Stomach (tissue), 9 donors: ENCODE results near the gene PAAF1. TPM values are rescaled to one million over a fixed set of nuclear protein-coding genes. Genes with fewer than 3 reads are reported as not detected.
A peak's percentile ranks its signal among the peaks of the same experiment; 100 is the strongest.
"Not testable (repeated sequence)": the region's sequence is repeated elsewhere in the genome, so short reads cannot be mapped to it uniquely, and the experiment has no call there.

Experiments
- DNase-seq, 2 donors: peaks; one replicate each; pipeline versions ENCODE4 v3.0.0 to v3.0.0-alpha.2; 2013 to 2019
- H3K27ac ChIP-seq, 5 donors: fragments of 200-600 bp in 4 of 5; sonication (generic) in 4 of 5; one replicate each; pipeline ENCODE4 v1.5.1; 2013 to 2019; ENCODE audit warnings: mild to moderate bottlenecking in 1 of 5, moderate library complexity in 1 of 5
- H3K27me3 ChIP-seq, 3 donors: fragments of 200-600 bp; sonication (generic); one replicate each; pipeline ENCODE4 v1.5.1; 2017 to 2019; ENCODE audit warnings: mixed run types in 1 of 3
- H3K36me3 ChIP-seq, 4 donors: fragments of 200-600 bp; sonication (generic); 1 replicate in 3 of 4; 2 replicates in 1 of 4; pipeline ENCODE4 v1.5.1; 2016 to 2019
- H3K4me1 ChIP-seq, 4 donors: fragments of 200-600 bp; sonication (generic); one replicate each; pipeline ENCODE4 v1.5.1; 2016 to 2019
- H3K4me3 ChIP-seq, 4 donors: fragments of 200-600 bp; sonication (generic) in 3 of 4; one replicate each; pipeline ENCODE4 v1.5.1; 2016 to 2019; ENCODE audit warnings: mild to moderate bottlenecking in 1 of 4
- H3K9me3 ChIP-seq, 4 donors: fragments of 200-600 bp; sonication (generic); one replicate each; pipeline ENCODE4 v1.5.1; 2016 to 2019
- EP300 ChIP-seq: sonication (generic); formaldehyde crosslinking; IDR thresholded peaks from one replicate; pipeline ENCODE4 v1.6.1; 2017; ENCODE audit warnings: antibody characterized with exemption
- POLR2A ChIP-seq, 4 donors: fragments of 450-650 bp; IDR thresholded peaks; one replicate each; pipeline ENCODE4 v1.6.1; 2016; ENCODE audit warnings: antibody characterized with exemption in 4 of 4, control low read depth in 2 of 4, mild to moderate bottlenecking in 1 of 4, moderate library complexity in 1 of 4
- POLR2AphosphoS5 ChIP-seq, 3 donors: sonication (generic); formaldehyde crosslinking; IDR thresholded peaks; one replicate each; pipeline ENCODE4 v1.6.1; 2016; ENCODE audit warnings: antibody characterized with exemption in 3 of 3
- WGBS, 5 donors: extraction: QIAGEN DNeasy Blood & Tissue Kit in 3 of 5; methylation state at CpG; one replicate each; pipeline versions ENCODE4 v1.1.5 to v1.1.7; 2013 to 2018; 5-methylcytosine and 5-hydroxymethylcytosine counted together
- intact Hi-C: fragments of 100-400 bp; cut with DNase I; formaldehyde crosslinking; loops from one replicate; pipeline ENCODE4 v1.15.1; 2023; ENCODE audit warnings: low total_unique reads
- polyA plus RNA-seq, 3 donors: library from polyadenylated mRNA; stranded (reverse); fragments of 200-250 nt; gene quantifications; one replicate each; pipeline ENCODE4 v1.2.3, GENCODE V29; 2013
- total RNA-seq, 5 donors: library from RNA; depleted of rRNA; stranded (reverse); fragments of >200 nt; gene quantifications; one replicate each; pipeline versions ENCODE4 v1.1.0 to v1.2.3, GENCODE V29; 2014 to 2016
- TF ChIP-seq, protein P1 (sequence below), 7 experiments: fragments of 450-650 bp in 4 of 7; fragments of 200-600 bp in 3 of 7; sonication (generic) in 3 of 7; IDR thresholded peaks; one replicate each; pipeline ENCODE4 v1.5.1; 2016 to 2019; ENCODE audit warnings: antibody characterized with exemption in 7 of 7, control low read depth in 2 of 7, mild to moderate bottlenecking in 1 of 7
- donor health status: healthy with polysubstance abuse.
- donor health status: Bipolar disorder and iron deficiency.
- donor health status: healthy.

Gene PAAF1
- total and polyA plus RNA-seq, 8 donors = 5.4 to 20.4 (median 13.1) TPM; not detected in 1

DNA sequence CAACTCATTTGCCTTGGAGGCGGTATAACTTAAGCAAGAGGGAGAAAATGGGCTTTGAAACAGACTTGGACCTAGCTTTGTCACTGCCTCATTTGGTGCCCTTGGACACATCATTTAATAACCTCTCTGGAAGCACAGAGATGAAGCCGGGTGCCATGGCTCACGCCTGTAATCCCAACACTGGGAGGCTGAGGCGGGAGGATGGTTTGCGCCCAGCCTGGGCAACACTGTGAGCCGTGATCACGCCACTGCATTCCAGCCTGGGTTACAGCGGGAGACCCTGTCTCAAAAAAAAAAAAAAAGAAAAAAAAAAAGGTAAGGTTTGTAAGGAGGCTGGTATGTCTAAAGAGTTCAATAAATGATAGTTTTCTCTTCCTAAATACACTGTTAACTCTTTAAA is 959 bp upstream of the PAAF1 start:
- Histone ChIP-seq H3K4me3 (peak overlapping the region; percentile 67 to 94 (median 76)), H3K27me3 (no peaks in the 10 kb centered on the region), H3K27ac (peak overlapping the region in 4 of 5 donors; percentile 77 to 96 (median 89)), H3K9me3 (no peaks in the 10 kb centered on the region), H3K36me3 (peaks cover 17 to 44% (median 44%) of the 10 kb centered on the region in 4 donors), H3K4me1 (peaks cover 14 to 47% (median 22%) of the 10 kb centered on the region in 4 donors)
- TF ChIP-seq POLR2AphosphoS5 (IDR thresholded peaks at IDR 0.05) = no peak
- no peak for TF ChIP-seq POLR2A (IDR thresholded peaks at IDR 0.05)
- no peak for TF ChIP-seq EP300
- TF ChIP-seq, protein P1, sequence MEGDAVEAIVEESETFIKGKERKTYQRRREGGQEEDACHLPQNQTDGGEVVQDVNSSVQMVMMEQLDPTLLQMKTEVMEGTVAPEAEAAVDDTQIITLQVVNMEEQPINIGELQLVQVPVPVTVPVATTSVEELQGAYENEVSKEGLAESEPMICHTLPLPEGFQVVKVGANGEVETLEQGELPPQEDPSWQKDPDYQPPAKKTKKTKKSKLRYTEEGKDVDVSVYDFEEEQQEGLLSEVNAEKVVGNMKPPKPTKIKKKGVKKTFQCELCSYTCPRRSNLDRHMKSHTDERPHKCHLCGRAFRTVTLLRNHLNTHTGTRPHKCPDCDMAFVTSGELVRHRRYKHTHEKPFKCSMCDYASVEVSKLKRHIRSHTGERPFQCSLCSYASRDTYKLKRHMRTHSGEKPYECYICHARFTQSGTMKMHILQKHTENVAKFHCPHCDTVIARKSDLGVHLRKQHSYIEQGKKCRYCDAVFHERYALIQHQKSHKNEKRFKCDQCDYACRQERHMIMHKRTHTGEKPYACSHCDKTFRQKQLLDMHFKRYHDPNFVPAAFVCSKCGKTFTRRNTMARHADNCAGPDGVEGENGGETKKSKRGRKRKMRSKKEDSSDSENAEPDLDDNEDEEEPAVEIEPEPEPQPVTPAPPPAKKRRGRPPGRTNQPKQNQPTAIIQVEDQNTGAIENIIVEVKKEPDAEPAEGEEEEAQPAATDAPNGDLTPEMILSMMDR (IDR thresholded peaks at IDR 0.05) = no peak
- intact Hi-C loops = no loop called here
- peak in 1 of 2 donors; percentile 27 for DNase-seq
- 15 to 31% (median 22%) methylated on average over 8 of the region's 8 CpGs for WGBS, 5 donors

- no peaks in the 10 kb centered on the region for H3K27me3 ChIP-seq
- peak in 1 of 2 donors; percentile 38 for DNase-seq
- 71 to 91% (median 77%) methylated on average over 1 of the region's 1 CpG for WGBS, 5 donors
- no peak overlapping the region for H3K4me3 ChIP-seq
- H3K9me3 ChIP-seq = no peaks in the 10 kb centered on the region
- H3K27ac ChIP-seq = no peak overlapping the region
- peaks cover 14 to 46% (median 22%) of the 10 kb centered on the region in 4 donors for H3K4me1 ChIP-seq
- H3K36me3 ChIP-seq = peaks cover 0 to 27% (median 24%) of the 10 kb centered on the region in 4 donors
- TF ChIP-seq EP300 = no peak
- no peak for TF ChIP-seq POLR2A (IDR thresholded peaks at IDR 0.05)
- TF ChIP-seq POLR2AphosphoS5 (IDR thresholded peaks at IDR 0.05) = no peak
- TF ChIP-seq, protein P1 (IDR thresholded peaks at IDR 0.05) = no peak
- intact Hi-C loops = no loop called here
Measured at GRCh38 chr11:73878771-73879170, 2.0 kb downstream of the PAAF1 start.

DNA sequence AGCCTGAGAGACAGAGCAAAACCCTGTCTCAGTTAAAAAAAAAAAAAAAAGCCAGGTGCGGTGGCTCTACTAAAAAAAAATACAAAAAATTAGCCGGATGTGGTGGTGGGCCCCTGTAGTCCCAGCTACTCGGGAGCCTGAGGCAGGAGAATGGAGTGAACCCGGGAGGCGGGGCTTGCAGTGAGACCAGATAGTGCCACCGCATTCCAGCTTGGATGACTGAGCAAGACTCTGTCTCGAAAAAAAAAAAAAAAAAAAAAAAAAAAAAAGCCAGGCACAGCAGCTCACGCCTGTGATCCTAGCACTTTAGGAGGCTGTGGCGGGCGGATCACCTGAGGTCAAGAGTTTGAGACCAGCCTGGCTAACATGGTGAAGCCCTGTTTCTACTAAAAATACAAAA is 3.6 kb downstream of the PAAF1 start:
- DNase-seq, H3K27ac ChIP-seq, H3K27me3 ChIP-seq, H3K4me3 ChIP-seq, H3K9me3 ChIP-seq, intact Hi-C loops: not testable (repeated sequence)
- 82 to 94% (median 93%) methylated on average over 9 to 10 of the region's 10 CpGs for WGBS, 5 donors
- Histone ChIP-seq H3K4me1 (peaks cover 10 to 30% (median 13%) of the 10 kb centered on the region in 4 donors), H3K36me3 (peaks cover 0 to 19% (median 14%) of the 10 kb centered on the region in 4 donors)

DNA sequence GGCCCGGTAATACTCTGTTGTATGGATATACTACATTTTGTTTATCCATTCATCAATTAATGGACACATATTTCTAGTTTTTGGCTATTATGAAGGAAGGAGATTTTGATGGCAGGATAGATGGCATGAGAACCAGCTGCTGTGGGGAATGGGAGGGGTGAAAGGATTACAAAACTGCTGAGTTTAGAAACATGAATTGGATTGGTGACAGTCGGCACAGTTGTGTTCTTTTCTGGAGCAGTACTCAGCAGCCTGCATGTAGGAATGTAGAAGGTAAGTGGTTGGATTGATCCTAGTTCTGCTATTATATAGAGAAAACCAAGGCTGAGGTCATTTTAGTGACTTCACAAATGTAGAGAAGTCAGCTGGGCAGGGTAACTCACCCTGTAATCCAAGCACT is 7.1 kb downstream of the PAAF1 start:
- Histone ChIP-seq H3K36me3 (peaks cover 10 to 36% (median 34%) of the 10 kb centered on the region in 4 donors), H3K4me1 (peaks cover 0 to 4% (median 0%) of the 10 kb centered on the region in 4 donors), H3K27ac (no peak overlapping the region), H3K27me3 (no peaks in the 10 kb centered on the region), H3K4me3 (no peak overlapping the region), H3K9me3 (no peaks in the 10 kb centered on the region)
- TF ChIP-seq POLR2A (IDR thresholded peaks at IDR 0.05) (no peak), EP300 (no peak), POLR2AphosphoS5 (IDR thresholded peaks at IDR 0.05) (no peak)
- TF ChIP-seq, protein P1 (IDR thresholded peaks at IDR 0.05) = no peak
- no peak for DNase-seq
- 86 to 96% (median 90%) methylated on average over 2 of the region's 2 CpGs for WGBS, 5 donors
- intact Hi-C loops = no loop called here

DNA sequence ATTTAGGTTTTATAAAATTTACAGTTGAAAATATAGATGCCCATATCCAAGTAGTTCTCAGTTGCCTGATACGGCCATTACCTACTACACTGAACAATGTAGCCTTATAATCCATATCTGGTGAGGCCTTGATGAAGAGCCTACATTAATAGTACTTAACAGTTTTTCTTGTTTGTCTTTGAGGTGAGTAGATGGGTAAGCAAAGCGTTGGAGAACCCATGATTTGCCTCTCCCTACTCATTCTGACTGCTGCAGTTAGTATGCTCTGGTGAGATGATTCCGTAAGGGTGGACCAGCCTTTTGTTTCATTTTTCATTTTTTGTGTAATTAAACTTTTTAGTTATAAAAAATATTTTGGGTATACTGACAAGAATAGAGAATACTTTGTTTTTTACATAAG is 11.4 kb downstream of the PAAF1 start:
- Histone ChIP-seq H3K9me3 (no peaks in the 10 kb centered on the region), H3K4me3 (no peak overlapping the region), H3K36me3 (peaks cover 15 to 75% (median 73%) of the 10 kb centered on the region in 4 donors), H3K27ac (no peak overlapping the region), H3K27me3 (no peaks in the 10 kb centered on the region), H3K4me1 (peaks cover 0 to 10% (median 0%) of the 10 kb centered on the region in 4 donors)
- no peak for DNase-seq
- 85 to 90% (median 87%) methylated on average over 3 of the region's 3 CpGs for WGBS, 5 donors
- intact Hi-C loops = no loop called here
- no peak for TF ChIP-seq POLR2A (IDR thresholded peaks at IDR 0.05)
- TF ChIP-seq, protein P1 (IDR thresholded peaks at IDR 0.05) = no peak
- TF ChIP-seq EP300 = no peak
- TF ChIP-seq POLR2AphosphoS5 (IDR thresholded peaks at IDR 0.05) = no peak
